Transverse colon (tissue), 4 donors: ENCODE data around the gene MAFB.

Source experiments
- POLR2A ChIP-seq: fragments of 450-650 bp; IDR thresholded peaks from one replicate; pipeline ENCODE4 v1.6.1; 2016; ENCODE audit warnings: antibody characterized with exemption, mild to moderate bottlenecking, moderate library complexity
- POLR2AphosphoS5 ChIP-seq, 3 donors: sonication (generic); formaldehyde crosslinking; IDR thresholded peaks; one replicate each; pipeline ENCODE4 v1.6.1; 2016; ENCODE audit warnings: antibody characterized with exemption in 3 of 3
- TF ChIP-seq, protein P1 (sequence below), 5 experiments: fragments of 200-600 bp in 3 of 5; fragments of 450-650 bp in 2 of 5; sonication (generic) in 3 of 5; IDR thresholded peaks; 1 replicate in 2 of 5; 2 replicates in 3 of 5; pipeline ENCODE4 v1.5.1; 2016 to 2017; ENCODE audit warnings: antibody characterized with exemption in 5 of 5, inconsistent platforms in 3 of 5, mild to moderate bottlenecking in 2 of 5, moderate library complexity in 1 of 5

GRCh38 chr20:40713508-40713907, 24.5 kb upstream of the MAFB start:
- TF ChIP-seq POLR2AphosphoS5 (IDR thresholded peaks at IDR 0.05) (no peak), POLR2A (no peak)
- TF ChIP-seq, protein P1, sequence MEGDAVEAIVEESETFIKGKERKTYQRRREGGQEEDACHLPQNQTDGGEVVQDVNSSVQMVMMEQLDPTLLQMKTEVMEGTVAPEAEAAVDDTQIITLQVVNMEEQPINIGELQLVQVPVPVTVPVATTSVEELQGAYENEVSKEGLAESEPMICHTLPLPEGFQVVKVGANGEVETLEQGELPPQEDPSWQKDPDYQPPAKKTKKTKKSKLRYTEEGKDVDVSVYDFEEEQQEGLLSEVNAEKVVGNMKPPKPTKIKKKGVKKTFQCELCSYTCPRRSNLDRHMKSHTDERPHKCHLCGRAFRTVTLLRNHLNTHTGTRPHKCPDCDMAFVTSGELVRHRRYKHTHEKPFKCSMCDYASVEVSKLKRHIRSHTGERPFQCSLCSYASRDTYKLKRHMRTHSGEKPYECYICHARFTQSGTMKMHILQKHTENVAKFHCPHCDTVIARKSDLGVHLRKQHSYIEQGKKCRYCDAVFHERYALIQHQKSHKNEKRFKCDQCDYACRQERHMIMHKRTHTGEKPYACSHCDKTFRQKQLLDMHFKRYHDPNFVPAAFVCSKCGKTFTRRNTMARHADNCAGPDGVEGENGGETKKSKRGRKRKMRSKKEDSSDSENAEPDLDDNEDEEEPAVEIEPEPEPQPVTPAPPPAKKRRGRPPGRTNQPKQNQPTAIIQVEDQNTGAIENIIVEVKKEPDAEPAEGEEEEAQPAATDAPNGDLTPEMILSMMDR (IDR thresholded peaks at IDR 0.05), result no peak
